GM18499 (cell line): ENCODE results near the gene DENND1A.

Experiments
- ATAC-seq: cut with Tn5 transposase; IDR thresholded peaks from one replicate; pipeline ENCODE4 v1.9.1; 2021; ENCODE audit warnings: moderate number of reproducible peaks; ENCODE audit not compliant: insufficient read depth, unreplicated experiment

Gene DENND1A

DNA sequence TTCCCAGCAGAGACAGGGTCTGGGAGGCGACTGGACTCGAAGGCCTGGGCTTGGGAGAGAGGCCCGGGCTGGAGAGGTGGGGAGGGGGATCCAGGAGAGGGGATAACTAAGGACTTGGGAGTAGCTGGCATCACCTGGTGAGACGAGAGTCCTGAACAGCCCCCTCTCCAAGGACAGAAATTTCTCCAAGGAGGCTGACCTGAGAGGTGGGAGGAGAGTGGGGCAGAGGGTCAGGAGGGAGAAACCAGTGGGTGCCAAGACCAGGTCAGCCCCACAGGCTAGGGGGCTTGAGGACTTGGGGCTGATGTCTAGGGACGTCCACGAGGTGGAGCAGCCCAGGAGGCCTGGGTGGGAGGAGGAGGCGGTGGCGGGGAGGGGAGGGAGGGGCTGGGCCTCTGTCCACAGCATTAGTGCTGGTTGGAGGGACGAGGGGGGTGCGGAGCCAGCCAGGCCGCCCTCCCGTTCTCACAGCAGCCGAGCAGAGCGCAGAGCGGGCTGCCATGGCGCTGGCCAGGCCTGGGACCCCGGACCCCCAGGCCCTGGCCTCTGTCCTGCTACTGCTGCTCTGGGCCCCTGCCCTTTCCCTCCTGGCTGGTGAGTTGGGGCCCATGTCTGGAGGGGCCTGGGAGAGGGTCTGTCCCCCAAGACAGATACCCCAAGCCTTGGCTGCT, 574.0 kb downstream of the DENND1A start, which contains the start of gene CRB2:
Gene CRB2, plus strand, starts transcription at position 437 of the 671 bp plus-strand sequence. Its CDS starts 64 bp downstream, at position 501.
- no peak for ATAC-seq

GRCh38 chr9:123354806-123355508, 575.0 kb downstream of the DENND1A start:
- no peak for ATAC-seq

DNA sequence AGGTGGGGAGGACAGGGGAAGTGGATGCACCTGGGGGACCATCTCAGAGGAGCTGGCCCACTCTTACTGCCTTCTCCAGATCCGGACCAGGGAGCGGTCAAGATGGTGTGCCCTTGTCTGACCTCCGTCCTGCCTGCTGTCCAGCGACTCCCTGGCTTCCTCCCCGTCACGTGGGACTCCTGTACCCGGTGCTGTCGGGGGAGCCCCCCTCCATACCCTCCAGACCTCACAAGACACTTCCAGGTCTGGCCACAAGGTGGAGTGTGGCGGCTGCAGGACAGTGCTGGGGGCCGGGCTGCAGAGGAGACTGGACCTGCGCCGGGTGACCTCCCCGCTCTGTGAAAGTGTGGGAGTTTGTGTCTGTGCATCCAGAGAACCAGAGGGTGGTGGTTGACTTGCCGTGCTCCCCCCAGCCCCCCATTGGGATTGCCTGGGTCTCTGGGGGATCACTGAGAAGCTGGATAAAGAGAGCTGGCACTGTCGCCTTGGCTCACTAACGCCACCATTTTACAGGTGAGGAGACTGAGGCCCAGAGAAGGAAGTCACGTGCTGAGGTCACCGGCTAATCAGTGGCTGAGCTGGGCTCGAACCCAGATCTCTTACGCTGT, 575.8 kb downstream of the DENND1A start:
- no peak for ATAC-seq

DNA sequence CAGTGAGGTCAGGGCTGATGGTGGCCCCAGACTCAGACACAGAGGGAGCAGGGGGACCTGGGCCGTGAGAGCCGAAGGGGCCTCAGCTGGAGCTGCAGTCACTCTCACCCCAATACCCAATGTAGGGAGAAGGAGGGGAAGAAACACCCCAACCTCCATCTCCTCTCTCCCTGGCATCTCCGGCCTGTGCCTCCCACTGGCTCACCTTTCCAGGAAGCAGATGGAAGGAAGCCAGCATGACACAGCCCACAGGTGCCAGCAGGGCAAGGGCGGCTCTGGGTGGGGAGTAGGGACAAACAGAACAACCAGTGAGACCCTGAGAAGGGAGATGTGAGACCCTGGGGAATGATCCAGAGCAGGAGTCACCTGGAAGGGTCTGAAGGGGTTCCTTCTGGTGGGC, 576.9 kb downstream of the DENND1A start:
- no peak for ATAC-seq

DNA sequence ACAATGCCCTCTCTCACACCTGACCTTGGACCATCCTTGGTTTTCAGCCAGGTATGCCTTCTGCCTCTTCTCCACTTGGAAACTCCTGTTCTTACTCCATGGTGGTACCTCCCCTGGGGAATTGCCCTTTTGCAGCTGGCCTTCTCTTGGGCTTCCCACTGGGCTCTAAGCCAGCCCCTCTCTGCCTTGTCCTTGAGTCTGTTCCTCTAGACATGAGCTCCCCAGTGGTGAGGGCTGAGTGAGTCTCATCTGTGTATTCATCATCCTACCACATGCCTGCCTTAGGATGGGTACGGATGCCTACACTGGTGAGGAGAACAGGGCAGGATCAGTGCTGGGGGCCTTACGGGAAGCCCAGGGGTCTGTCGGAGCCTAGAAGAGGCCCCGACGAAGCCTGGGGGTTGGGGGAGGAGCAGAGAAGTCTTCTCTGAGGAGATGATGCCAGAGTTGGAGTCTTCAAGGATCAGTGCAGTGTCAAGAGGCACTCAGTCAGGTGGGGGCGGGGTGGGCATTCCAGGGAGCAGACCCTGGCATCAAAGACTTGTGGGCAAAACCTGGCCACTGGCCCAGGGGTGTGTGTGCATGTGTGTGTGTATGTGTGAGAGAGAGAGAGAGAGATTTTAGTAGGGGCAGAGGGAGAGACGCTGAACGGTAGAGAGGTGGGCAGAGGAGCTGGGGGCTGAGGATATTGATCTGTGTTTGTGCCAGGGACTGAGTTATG, 579.2 kb downstream of the DENND1A start:
- ATAC-seq = no peak

- peak; percentile 45 for ATAC-seq
Measured at GRCh38 chr9:123349691-123350480, 580.0 kb downstream of the DENND1A start.

- no peak for ATAC-seq
Measured at GRCh38 chr9:123349033-123349432, 580.9 kb downstream of the DENND1A start.

DNA sequence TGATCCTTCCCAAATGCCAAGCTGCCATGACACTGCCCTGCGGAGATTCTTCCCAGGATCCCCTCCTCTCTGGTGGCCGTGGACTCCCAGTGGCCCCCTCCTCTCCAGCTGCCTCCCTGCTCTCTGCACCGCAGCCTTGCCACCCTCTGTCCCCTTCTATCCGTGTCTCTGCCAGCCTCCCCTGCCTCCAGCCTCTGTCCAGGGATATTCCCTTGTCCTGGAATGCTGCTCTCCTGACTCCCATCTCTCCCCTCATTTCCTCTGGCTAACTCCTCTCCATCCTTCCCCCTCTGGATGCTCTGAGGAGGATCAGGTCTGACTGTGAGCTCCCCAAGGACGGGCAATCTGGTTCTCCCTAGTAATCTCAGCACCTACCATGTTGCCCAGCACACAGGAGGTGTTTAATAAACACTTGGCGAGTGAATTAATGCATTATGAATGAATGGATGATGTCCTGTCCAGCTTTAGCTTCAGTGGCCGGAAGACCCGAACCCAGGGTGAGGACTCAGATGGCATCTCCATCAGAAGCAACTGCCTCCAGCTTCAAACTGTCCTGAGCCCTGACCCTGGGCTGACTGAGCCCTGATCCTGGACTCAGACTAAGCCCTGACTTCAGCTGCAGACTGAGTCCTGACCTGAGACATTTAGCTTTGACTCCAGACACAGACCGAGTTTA, 581.5 kb downstream of the DENND1A start:
- ATAC-seq = no peak

GRCh38 chr9:123347289-123348060, 582.5 kb downstream of the DENND1A start:
- ATAC-seq = no peak

- ATAC-seq = no peak
Measured at GRCh38 chr9:123346826-123347225, 583.1 kb downstream of the DENND1A start.

DNA sequence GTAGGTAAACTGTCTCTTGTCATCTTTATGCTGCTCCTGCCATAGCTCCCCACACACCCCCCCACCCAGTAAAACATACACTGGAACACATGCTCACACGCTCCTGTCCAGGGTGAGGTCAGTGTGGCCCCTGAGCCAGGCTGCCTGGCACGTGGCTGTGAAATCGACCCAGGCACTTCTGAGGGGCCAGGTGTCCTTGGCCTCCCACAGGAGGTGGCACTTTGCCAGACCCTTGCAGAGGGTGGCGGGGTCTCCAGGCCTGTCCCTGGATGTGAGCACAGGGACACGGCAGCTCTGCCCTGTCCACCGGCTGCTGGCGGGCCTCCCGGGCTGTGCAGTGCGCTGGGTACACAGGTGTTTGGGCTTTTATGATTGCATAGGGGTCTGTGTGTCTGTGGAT, 583.9 kb downstream of the DENND1A start:
- no peak for ATAC-seq

- no peak for ATAC-seq
Measured at GRCh38 chr9:123345567-123345955, 584.4 kb downstream of the DENND1A start.

DNA sequence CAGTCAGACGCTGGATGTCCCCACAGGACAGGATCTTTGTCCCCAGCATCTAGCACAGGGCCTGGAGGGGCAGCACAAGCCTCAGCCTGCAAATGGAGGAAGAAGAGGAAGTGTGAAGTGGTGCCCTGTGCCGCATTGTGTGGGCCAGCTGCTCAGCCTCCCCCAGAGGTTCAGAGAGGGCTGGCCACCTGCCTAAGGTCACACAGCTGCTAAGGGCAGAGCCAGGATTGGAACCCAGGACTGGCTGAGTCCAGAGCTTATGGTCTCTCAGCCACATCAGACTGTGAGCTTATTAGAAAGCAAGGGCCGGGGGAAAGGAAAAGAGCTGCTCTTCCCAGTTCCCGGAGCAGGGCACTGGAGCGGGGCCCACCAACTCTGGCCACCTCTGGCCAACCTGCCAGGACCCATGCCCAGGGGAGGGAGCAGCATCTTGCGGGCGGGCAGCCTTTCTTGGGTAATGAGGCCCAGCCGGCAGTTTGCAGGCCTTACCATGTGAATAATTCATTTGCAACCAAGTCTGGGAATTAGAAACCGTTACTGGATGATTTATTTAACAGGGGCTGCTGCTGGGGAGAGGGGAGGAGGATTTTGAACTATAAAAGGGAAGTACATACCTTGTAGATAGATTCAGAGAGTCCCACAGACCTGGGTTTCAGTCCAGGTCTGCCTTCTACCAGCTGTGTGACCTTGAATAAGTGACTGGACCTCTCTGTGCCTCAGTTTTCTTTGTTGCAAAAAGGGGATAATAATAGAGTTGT, 585.6 kb downstream of the DENND1A start:
- no peak for ATAC-seq

- no peak for ATAC-seq
Measured at GRCh38 chr9:123343443-123344191, 586.3 kb downstream of the DENND1A start.

GRCh38 chr9:123342247-123342646, 587.7 kb downstream of the DENND1A start:
- ATAC-seq = no peak

- no peak for ATAC-seq
Measured at GRCh38 chr9:123341816-123342215, 588.1 kb downstream of the DENND1A start.
